ENCODE data around the gene ANKRD66. TPM values are rescaled to one million over a fixed set of nuclear protein-coding genes. Genes with fewer than 3 reads are reported as not detected.
"Not testable (repeated sequence)": the region's sequence is repeated elsewhere in the genome, so short reads cannot be mapped to it uniquely, and the experiment has no call there.

The ANKRD66 gene
- total and polyA plus RNA-seq, 8 donors = 0.73 to 20.5 TPM; not detected in 6

DNA sequence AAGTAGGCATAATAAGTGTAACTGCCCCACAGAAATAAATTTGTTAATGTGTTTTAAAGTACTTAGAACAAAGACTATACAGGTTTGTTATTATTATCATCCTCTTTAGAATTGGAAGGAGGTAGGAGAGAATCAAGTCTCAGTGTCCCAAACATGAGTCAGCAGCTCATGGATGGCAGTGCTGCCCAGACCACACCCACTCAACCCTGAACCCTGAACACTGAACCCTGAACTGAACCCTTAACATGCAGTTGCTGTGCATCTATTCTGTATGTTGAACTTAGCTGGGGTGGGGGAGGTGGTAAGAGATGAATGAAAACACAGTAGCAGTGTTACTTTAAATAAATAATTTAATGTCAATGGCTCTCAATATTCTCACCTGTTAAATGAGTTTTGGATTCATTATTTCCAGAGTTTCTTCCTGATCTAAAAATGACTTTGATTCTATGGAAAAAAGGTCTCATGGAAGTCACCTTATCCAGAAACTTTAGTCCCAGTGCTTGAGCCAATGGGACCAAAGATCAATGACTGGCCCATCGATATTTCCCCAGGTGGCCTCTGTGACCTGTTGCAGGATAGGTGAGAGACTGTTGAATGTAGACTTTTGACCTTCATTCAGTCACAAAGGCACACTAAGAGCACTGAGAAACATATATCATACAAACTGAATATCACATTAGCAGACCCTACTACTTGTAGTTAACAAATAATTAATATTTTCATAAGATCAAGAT is 3.1 kb upstream of the ANKRD66 start:
- no peak overlapping the region for H3K27ac ChIP-seq
- no peaks in the 10 kb centered on the region for H3K4me1 ChIP-seq
- WGBS, 5 donors = 78 to 89% (median 85%) methylated on average over 1 of the region's 1 CpG
- no peaks in the 10 kb centered on the region for H3K36me3 ChIP-seq
- no peaks in the 10 kb centered on the region for H3K9me3 ChIP-seq
- no peak overlapping the region for H3K4me3 ChIP-seq
- no peak for TF ChIP-seq EP300 (IDR thresholded peaks at IDR 0.05)
- TF ChIP-seq, protein P1, sequence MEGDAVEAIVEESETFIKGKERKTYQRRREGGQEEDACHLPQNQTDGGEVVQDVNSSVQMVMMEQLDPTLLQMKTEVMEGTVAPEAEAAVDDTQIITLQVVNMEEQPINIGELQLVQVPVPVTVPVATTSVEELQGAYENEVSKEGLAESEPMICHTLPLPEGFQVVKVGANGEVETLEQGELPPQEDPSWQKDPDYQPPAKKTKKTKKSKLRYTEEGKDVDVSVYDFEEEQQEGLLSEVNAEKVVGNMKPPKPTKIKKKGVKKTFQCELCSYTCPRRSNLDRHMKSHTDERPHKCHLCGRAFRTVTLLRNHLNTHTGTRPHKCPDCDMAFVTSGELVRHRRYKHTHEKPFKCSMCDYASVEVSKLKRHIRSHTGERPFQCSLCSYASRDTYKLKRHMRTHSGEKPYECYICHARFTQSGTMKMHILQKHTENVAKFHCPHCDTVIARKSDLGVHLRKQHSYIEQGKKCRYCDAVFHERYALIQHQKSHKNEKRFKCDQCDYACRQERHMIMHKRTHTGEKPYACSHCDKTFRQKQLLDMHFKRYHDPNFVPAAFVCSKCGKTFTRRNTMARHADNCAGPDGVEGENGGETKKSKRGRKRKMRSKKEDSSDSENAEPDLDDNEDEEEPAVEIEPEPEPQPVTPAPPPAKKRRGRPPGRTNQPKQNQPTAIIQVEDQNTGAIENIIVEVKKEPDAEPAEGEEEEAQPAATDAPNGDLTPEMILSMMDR (IDR thresholded peaks at IDR 0.05) = no peak
- no peak for TF ChIP-seq POLR2A (IDR thresholded peaks at IDR 0.05)
- TF ChIP-seq POLR2AphosphoS5 (IDR thresholded peaks at IDR 0.05) = no peak
- DNase-seq = no peak
- H3K27me3 ChIP-seq = peaks cover 0 to 9% (median 0%) of the 10 kb centered on the region in 3 donors
- intact Hi-C loops (cut with DNase I; ENCODE audit: low total_unique reads) = no loop called here

DNA sequence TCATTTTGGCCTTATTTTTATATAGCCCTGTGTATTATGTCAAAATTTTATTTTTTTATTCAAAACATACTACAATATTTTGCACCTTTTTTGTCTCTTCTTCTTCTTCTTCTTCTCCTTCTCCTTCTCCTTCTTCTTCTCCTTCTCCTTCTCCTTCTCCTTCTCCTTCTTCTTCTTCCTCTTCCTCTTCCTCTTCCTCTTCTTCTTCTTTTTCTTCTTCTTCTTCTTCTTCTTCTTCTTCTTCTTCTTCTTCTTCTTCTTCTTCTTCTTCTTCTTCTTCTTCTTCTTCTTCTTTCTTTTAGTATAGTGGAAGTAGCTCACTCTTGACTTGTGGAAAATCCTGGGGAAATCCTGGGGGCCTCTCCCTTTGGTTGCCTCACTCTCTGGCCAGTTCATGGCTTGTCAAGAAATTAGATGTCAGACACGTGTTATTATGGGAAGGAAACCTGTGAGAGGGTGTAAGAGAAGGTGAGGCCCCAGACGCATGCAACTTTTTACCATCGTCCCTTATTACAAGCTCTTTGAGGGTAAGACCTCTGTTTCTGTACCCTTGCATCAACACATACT is 2.5 kb upstream of the ANKRD66 start:
- H3K4me3 ChIP-seq; H3K27ac ChIP-seq; H3K27me3 ChIP-seq; intact Hi-C loops (cut with DNase I; ENCODE audit: low total_unique reads); H3K36me3 ChIP-seq; H3K4me1 ChIP-seq; H3K9me3 ChIP-seq; DNase-seq: not testable (repeated sequence)
- WGBS, 5 donors = 75 to 87% (median 80%) methylated on average over 3 of the region's 3 CpGs

DNA sequence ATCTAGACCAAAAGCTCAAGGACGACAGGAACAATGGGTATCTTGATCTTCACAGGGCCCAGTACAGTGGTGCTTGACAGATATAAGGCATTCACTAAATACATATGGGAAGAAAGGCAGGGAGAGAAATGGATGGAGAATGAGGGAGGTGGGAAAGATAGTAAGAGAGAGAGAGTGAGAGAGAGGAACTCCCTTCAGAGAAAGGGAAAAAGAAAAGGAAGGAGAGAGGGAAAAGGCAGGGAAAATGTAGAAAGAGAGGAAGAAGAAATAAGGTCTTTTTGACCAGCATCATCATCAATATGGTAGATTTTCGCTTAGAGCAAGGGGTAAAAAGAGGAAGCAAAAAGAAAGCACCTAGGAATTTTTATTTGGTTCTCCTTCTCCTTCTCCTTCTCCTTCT is 760 bp upstream of the ANKRD66 start:
- Histone ChIP-seq H3K4me1 (no peaks in the 10 kb centered on the region), H3K9me3 (no peaks in the 10 kb centered on the region), H3K27me3 (no peaks in the 10 kb centered on the region), H3K36me3 (no peaks in the 10 kb centered on the region), H3K4me3 (no peak overlapping the region), H3K27ac (no peak overlapping the region)
- no peak for DNase-seq
- intact Hi-C loops (cut with DNase I; ENCODE audit: low total_unique reads) = no loop called here
- TF ChIP-seq POLR2AphosphoS5 (IDR thresholded peaks at IDR 0.05) = no peak
- TF ChIP-seq, protein P1 (IDR thresholded peaks at IDR 0.05) = no peak
- TF ChIP-seq EP300 (IDR thresholded peaks at IDR 0.05) = no peak
- no peak for TF ChIP-seq POLR2A (IDR thresholded peaks at IDR 0.05)
- WGBS, 5 donors = 49 to 68% (median 62%) methylated on average over 2 of the region's 2 CpGs

DNA sequence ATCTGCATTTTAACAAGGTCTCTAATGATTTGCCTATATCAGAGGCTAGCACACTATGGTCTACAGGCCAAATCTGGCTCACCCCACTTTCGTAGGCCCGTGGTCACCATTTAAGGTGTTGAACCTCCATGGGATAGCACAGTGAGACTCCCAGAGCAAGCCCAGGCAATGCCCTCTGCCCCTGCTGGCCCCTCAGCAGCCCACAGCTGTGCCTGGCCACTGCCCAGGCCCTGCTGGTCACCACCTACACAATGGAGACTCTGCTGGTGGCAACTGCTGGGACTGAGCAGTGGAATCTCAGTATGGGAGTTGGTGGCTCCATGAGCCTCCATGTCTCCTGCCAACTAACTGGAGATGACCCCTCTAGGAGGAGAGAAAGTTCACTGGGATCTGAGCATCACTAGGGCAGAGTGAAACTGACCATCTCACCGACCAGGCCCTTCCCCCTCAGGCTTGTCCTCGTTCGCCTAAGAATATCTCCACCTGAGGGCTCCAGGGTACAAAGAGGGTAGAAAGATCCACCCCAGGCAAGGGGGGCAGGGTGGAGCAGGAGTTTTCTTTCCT is 2.3 kb downstream of the ANKRD66 start:
- Histone ChIP-seq H3K27me3 (no peaks in the 10 kb centered on the region), H3K9me3 (no peaks in the 10 kb centered on the region), H3K27ac (no peak overlapping the region), H3K36me3 (no peaks in the 10 kb centered on the region), H3K4me1 (no peaks in the 10 kb centered on the region), H3K4me3 (no peak overlapping the region)
- 90 to 97% (median 92%) methylated on average over 5 of the region's 5 CpGs for WGBS, 5 donors
- TF ChIP-seq POLR2AphosphoS5 (IDR thresholded peaks at IDR 0.05) (no peak), POLR2A (IDR thresholded peaks at IDR 0.05) (no peak), EP300 (IDR thresholded peaks at IDR 0.05) (no peak)
- TF ChIP-seq, protein P1 (IDR thresholded peaks at IDR 0.05) = no peak
- intact Hi-C loops (cut with DNase I; ENCODE audit: low total_unique reads) = no loop called here
- DNase-seq = no peak

DNA sequence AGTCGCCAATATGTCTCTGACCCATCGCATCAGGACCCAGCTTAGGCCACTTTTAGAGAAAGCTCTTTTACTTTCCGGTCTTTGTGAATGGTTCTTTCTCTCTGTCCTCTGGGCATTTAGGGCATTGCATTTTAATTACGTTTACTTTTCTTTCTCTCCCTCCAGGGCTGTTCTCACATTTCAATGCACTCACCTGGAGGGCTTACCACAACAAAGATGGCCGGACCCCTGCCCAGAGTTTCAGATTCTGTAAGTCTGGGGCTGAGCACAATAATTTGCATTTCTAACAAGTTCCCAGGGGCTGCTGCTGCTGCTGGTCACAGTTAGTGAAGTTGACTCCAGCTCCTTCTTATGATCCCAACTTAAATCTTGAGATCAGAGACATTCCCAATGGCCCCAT is 3.0 kb downstream of the ANKRD66 start:
- DNase-seq = no peak
- no peaks in the 10 kb centered on the region for H3K27me3 ChIP-seq
- no peaks in the 10 kb centered on the region for H3K4me1 ChIP-seq
- no peaks in the 10 kb centered on the region for H3K9me3 ChIP-seq
- no peak overlapping the region for H3K4me3 ChIP-seq
- no peaks in the 10 kb centered on the region for H3K36me3 ChIP-seq
- 72 to 76% (median 74%) methylated on average over 5 of the region's 5 CpGs for WGBS, 5 donors
- no peak overlapping the region for H3K27ac ChIP-seq
- intact Hi-C loops (cut with DNase I; ENCODE audit: low total_unique reads) = no loop called here
- TF ChIP-seq EP300 (IDR thresholded peaks at IDR 0.05) = no peak
- no peak for TF ChIP-seq POLR2A (IDR thresholded peaks at IDR 0.05)
- TF ChIP-seq, protein P1 (IDR thresholded peaks at IDR 0.05) = no peak
- no peak for TF ChIP-seq POLR2AphosphoS5 (IDR thresholded peaks at IDR 0.05)

Measured in stomach (tissue), 9 donors.